Neural cell (in vitro differentiated cells): ENCODE results near the gene HMSD.

Experiments used
- EP300 ChIP-seq: fragments of 450-650 bp; conservative IDR thresholded peaks from 2 replicates; pipeline ENCODE4 v1.6.1; 2014; ENCODE audit warnings: antibody characterized with exemption, mild to moderate bottlenecking, moderate library complexity; ENCODE audit not compliant: poor library complexity, severe bottlenecking
- RAD21 ChIP-seq: fragments of 450-650 bp; conservative IDR thresholded peaks from 2 replicates; pipeline ENCODE4 v1.6.1; 2014; ENCODE audit warnings: antibody characterized with exemption, mild to moderate bottlenecking, moderate library complexity
- TF ChIP-seq, protein P1 (sequence below): fragments of 450-650 bp; IDR thresholded peaks from 2 replicates; pipeline ENCODE4 v1.5.1; 2014; ENCODE audit warnings: antibody characterized with exemption, mild to moderate bottlenecking, moderate library complexity; ENCODE audit not compliant: poor library complexity, severe bottlenecking
- TF ChIP-seq, protein P2 (sequence below): IDR thresholded peaks from 2 replicates; pipeline ENCODE4 v1.6.1; 2012; ENCODE audit warnings: borderline replicate concordance

DNA sequence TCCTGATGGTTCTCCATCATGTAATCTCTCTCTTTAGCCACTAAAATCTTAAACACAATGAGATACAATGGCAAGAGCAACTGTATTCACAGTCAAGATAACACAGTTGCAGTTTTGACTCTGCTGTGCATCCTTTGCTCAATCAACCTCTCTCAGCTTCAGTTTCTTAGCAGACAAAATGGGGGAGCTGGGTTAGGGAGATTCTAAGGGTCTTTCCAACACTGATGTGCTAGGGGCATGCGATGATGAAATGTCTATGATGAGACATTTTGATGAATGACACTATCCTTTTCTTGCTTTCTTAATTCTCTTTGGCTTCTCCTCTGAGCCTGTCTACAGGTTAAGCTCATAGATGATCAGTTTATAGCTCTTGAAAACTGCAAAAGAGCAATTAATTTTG, 40.2 kb upstream of the HMSD start:
- TF ChIP-seq, protein P1, sequence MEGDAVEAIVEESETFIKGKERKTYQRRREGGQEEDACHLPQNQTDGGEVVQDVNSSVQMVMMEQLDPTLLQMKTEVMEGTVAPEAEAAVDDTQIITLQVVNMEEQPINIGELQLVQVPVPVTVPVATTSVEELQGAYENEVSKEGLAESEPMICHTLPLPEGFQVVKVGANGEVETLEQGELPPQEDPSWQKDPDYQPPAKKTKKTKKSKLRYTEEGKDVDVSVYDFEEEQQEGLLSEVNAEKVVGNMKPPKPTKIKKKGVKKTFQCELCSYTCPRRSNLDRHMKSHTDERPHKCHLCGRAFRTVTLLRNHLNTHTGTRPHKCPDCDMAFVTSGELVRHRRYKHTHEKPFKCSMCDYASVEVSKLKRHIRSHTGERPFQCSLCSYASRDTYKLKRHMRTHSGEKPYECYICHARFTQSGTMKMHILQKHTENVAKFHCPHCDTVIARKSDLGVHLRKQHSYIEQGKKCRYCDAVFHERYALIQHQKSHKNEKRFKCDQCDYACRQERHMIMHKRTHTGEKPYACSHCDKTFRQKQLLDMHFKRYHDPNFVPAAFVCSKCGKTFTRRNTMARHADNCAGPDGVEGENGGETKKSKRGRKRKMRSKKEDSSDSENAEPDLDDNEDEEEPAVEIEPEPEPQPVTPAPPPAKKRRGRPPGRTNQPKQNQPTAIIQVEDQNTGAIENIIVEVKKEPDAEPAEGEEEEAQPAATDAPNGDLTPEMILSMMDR, result no peak
- no peak for TF ChIP-seq EP300
- TF ChIP-seq, protein P2, sequence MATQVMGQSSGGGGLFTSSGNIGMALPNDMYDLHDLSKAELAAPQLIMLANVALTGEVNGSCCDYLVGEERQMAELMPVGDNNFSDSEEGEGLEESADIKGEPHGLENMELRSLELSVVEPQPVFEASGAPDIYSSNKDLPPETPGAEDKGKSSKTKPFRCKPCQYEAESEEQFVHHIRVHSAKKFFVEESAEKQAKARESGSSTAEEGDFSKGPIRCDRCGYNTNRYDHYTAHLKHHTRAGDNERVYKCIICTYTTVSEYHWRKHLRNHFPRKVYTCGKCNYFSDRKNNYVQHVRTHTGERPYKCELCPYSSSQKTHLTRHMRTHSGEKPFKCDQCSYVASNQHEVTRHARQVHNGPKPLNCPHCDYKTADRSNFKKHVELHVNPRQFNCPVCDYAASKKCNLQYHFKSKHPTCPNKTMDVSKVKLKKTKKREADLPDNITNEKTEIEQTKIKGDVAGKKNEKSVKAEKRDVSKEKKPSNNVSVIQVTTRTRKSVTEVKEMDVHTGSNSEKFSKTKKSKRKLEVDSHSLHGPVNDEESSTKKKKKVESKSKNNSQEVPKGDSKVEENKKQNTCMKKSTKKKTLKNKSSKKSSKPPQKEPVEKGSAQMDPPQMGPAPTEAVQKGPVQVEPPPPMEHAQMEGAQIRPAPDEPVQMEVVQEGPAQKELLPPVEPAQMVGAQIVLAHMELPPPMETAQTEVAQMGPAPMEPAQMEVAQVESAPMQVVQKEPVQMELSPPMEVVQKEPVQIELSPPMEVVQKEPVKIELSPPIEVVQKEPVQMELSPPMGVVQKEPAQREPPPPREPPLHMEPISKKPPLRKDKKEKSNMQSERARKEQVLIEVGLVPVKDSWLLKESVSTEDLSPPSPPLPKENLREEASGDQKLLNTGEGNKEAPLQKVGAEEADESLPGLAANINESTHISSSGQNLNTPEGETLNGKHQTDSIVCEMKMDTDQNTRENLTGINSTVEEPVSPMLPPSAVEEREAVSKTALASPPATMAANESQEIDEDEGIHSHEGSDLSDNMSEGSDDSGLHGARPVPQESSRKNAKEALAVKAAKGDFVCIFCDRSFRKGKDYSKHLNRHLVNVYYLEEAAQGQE, result no peak
- TF ChIP-seq RAD21, result no peak
